Activated naive CD8-positive, alpha-beta T cell treated with anti-CD3 and anti-CD28 coated beads for 36 hours (primary cell): ENCODE results near the gene ASGR2. TPM values are rescaled to one million over a fixed set of nuclear protein-coding genes. Genes with fewer than 3 reads are reported as not detected.
A peak's percentile ranks its signal among the peaks of the same experiment; 100 is the strongest.

Source experiments
- DNase-seq: peaks from one replicate; pipeline ENCODE4 v3.0.0; 2021
- H3K27ac Mint-ChIP-seq: one replicate; pipeline ENCODE4 v1.8.0; 2022; ENCODE audit warnings: mild to moderate bottlenecking, moderate library complexity, mixed read lengths
- H3K27me3 Mint-ChIP-seq: one replicate; pipeline ENCODE4 v1.8.0; 2022; ENCODE audit warnings: mild to moderate bottlenecking, mixed read lengths
- H3K36me3 Mint-ChIP-seq: one replicate; pipeline ENCODE4 v1.8.0; 2021; ENCODE audit warnings: mild to moderate bottlenecking, mixed read lengths
- H3K4me1 Mint-ChIP-seq: one replicate; pipeline ENCODE4 v1.8.0; 2021; ENCODE audit warnings: mixed read lengths
- H3K4me3 Mint-ChIP-seq: one replicate; pipeline ENCODE4 v1.8.0; 2022; ENCODE audit warnings: mild to moderate bottlenecking, moderate library complexity, mixed read lengths
- H3K9me3 Mint-ChIP-seq: one replicate; pipeline ENCODE4 v1.8.0; 2022; ENCODE audit warnings: mixed read lengths
- total RNA-seq, 2 experiments: library from RNA; stranded (reverse); gene quantifications; one replicate each; pipeline ENCODE4 v1.2.3, GENCODE V29; 2021

Gene ASGR2
- total RNA-seq, 2 experiments from 2014 or later = not detected

DNA sequence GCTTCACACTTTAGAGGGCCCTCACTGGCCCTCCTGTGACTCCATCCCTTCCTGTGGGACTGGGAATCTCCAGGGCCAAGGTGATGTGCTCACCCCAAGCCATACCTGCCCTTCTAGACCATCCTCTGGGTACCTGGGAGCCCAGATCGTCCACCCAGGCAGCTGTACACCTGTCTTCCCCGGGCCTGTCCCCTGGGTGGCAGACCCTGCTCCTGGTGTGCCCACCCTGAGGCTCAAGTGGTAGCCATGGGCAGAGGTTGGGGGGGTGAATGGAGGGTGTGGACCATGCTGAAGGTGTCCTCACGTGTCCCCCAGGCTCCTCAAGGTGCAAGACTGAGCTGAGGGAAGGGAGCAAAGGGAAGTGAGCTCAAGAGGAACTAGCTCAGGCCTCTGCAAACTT, 43.9 kb downstream of the ASGR2 start:
- Mint-ChIP-seq H3K4me1 (no peaks in the 10 kb centered on the region), H3K4me3 (no peak overlapping the region), H3K36me3 (peaks cover 6% of the 10 kb centered on the region), H3K27ac (no peak overlapping the region), H3K27me3 (no peaks in the 10 kb centered on the region), H3K9me3 (peaks cover 12% of the 10 kb centered on the region)
- DNase-seq = no peak

DNA sequence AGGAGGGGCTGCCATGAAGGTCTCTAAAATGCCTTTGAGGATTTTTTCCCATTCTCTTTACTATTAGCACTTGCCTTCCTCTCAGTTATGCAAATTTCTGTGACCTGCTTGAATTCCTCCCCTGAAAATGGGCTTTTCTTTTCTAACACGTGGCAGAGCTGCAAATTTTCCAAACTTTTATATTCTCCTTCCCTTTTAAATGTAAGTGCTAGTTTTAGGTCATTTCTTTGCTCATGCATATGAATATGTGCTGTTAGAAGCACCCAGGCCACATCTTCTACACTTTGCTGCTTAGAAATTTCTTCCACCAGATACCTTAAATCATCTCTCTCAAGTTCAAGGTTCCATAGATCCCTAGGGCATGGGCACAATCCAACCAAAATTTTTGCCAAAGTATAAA, 46.4 kb downstream of the ASGR2 start:
- H3K27me3 Mint-ChIP-seq = no peaks in the 10 kb centered on the region
- H3K4me3 Mint-ChIP-seq = no peak overlapping the region
- no peak overlapping the region for H3K27ac Mint-ChIP-seq
- no peak for DNase-seq
- no peaks in the 10 kb centered on the region for H3K4me1 Mint-ChIP-seq
- peaks cover 12% of the 10 kb centered on the region for H3K9me3 Mint-ChIP-seq
- H3K36me3 Mint-ChIP-seq = peaks cover 6% of the 10 kb centered on the region

DNA sequence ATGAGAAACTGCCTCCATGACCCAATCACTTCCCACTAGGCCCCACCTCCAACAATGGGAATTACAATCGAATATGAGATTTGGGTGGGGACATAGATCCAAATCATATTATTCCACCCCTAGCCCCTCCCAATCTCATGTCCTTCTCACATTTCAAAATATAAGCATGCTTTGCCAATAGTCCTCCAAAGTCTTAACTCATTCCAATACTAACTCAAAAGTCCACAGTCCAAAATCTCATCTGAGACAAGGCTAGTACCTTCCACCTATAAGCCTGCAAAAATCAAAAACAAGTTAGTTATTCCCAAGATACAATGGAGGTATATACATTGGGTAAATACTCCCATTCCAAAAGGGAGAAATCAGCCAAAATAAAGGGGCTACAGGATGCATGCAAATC, 47.4 kb downstream of the ASGR2 start:
- H3K27me3 Mint-ChIP-seq = no peaks in the 10 kb centered on the region
- no peaks in the 10 kb centered on the region for H3K4me1 Mint-ChIP-seq
- no peak overlapping the region for H3K4me3 Mint-ChIP-seq

GRCh38 chr17:7064261-7064660, 50.4 kb downstream of the ASGR2 start:
- peaks cover 13% of the 10 kb centered on the region for H3K4me1 Mint-ChIP-seq
- no peaks in the 10 kb centered on the region for H3K27me3 Mint-ChIP-seq
- H3K27ac Mint-ChIP-seq = no peak overlapping the region
- no peak overlapping the region for H3K4me3 Mint-ChIP-seq
- DNase-seq = no peak
- peaks cover 6% of the 10 kb centered on the region for H3K36me3 Mint-ChIP-seq
- H3K9me3 Mint-ChIP-seq = peaks cover 11% of the 10 kb centered on the region

More for the DNA sequence above, 47.4 kb downstream of the ASGR2 start:
- Mint-ChIP-seq H3K36me3 (peaks cover 6% of the 10 kb centered on the region), H3K9me3 (peaks cover 12% of the 10 kb centered on the region), H3K27ac (no peak overlapping the region)
- no peak for DNase-seq

GRCh38 chr17:7063518-7064094, 51.0 kb downstream of the ASGR2 start:
- no peak overlapping the region for H3K27ac Mint-ChIP-seq
- H3K4me1 Mint-ChIP-seq = peaks cover 18% of the 10 kb centered on the region
- no peaks in the 10 kb centered on the region for H3K27me3 Mint-ChIP-seq
- no peak overlapping the region for H3K4me3 Mint-ChIP-seq
- no peak for DNase-seq
- H3K9me3 Mint-ChIP-seq = peaks cover 5% of the 10 kb centered on the region
- H3K36me3 Mint-ChIP-seq = peaks cover 5% of the 10 kb centered on the region

DNA sequence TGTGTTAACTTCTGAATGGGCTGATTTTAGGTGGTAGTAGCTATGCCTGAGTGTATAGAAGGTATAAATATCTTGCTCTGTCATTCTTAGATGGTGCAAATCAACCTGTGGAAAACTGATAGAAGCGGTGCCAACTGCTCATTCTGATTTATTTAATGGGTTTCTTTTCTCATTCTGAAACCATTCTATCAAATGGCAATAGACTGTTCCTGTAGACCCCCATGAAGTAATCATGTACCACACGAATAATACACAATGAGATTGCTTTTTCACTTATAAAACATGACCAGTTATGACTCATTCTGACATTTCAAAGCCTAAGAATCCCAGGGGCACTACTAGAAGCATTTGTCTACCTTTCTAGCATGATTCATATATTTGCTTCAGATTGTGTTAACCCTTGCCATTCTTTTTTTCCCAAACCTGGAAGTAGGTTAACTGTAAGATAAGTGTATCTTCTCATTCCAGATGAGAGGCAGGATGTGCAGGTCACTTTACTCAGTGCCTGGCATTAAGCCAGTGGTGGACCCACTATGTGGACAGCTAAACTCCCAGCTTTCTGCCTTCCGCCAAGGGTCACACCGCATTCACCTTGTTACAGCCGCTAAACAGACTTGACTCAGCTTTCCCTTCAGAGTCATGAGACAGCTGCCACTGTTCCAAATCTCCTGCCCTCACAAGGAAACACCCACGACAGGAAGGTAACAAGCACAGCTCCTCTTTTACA, 54.3 kb downstream of the ASGR2 start:
- no peak overlapping the region for H3K4me3 Mint-ChIP-seq
- H3K27ac Mint-ChIP-seq = peak overlapping the region; percentile 66
- H3K9me3 Mint-ChIP-seq = no peaks in the 10 kb centered on the region
- H3K36me3 Mint-ChIP-seq = no peaks in the 10 kb centered on the region
- no peak for DNase-seq
- H3K27me3 Mint-ChIP-seq = no peaks in the 10 kb centered on the region
- peaks cover 18% of the 10 kb centered on the region for H3K4me1 Mint-ChIP-seq

- DNase-seq = no peak
- no peaks in the 10 kb centered on the region for H3K36me3 Mint-ChIP-seq
- H3K27ac Mint-ChIP-seq = no peak overlapping the region
- H3K9me3 Mint-ChIP-seq = no peaks in the 10 kb centered on the region
- no peak overlapping the region for H3K4me3 Mint-ChIP-seq
- no peaks in the 10 kb centered on the region for H3K27me3 Mint-ChIP-seq
- peaks cover 18% of the 10 kb centered on the region for H3K4me1 Mint-ChIP-seq
Observed at GRCh38 chr17:7058831-7059447, 55.7 kb downstream of the ASGR2 start.

- no peaks in the 10 kb centered on the region for H3K36me3 Mint-ChIP-seq
- H3K27ac Mint-ChIP-seq = no peak overlapping the region
- H3K9me3 Mint-ChIP-seq = no peaks in the 10 kb centered on the region
- peaks cover 17% of the 10 kb centered on the region for H3K4me1 Mint-ChIP-seq
- no peak overlapping the region for H3K4me3 Mint-ChIP-seq
- H3K27me3 Mint-ChIP-seq = no peaks in the 10 kb centered on the region
- no peak for DNase-seq
Observed at GRCh38 chr17:7056386-7056785, 58.2 kb downstream of the ASGR2 start.

Other genes starting within 250 kb of the ASGR2 start
- gene ALOX12, start 118.8 kb downstream of the ASGR2 start, total RNA-seq = not detected
- gene RNASEK, start 102.2 kb downstream of the ASGR2 start, total RNA-seq = 10 to 100 TPM; 90.6 to 98.6 TPM
- 1 to 10 TPM in 1 of 2 experiments, under 1 TPM in 1; 0.85 to 1.0 TPM for gene BCL6B, start 91.8 kb downstream of the ASGR2 start, total RNA-seq
- gene SLC16A13, start 78.8 kb downstream of the ASGR2 start, total RNA-seq = 1 to 10 TPM; 5.2 to 6.2 TPM
- gene SLC16A11, start 70.7 kb downstream of the ASGR2 start, total RNA-seq = 1 to 10 TPM; 1.5 to 1.8 TPM
- not detected for gene CLEC10A, start 34.6 kb downstream of the ASGR2 start, total RNA-seq
- gene ASGR1, start 64.5 kb upstream of the ASGR2 start, total RNA-seq = 1 to 10 TPM; 2.8 to 4.4 TPM
- gene DLG4, start 105.0 kb upstream of the ASGR2 start, total RNA-seq = 1 to 10 TPM; 8.9 to 9.8 TPM
- 100 to 1,000 TPM; 245 to 256 TPM for gene ACADVL, start 105.1 kb upstream of the ASGR2 start, total RNA-seq
- 10 to 100 TPM; 64.4 to 66.5 TPM for gene DVL2, start 119.7 kb upstream of the ASGR2 start, total RNA-seq
- gene PHF23, start 124.6 kb upstream of the ASGR2 start, total RNA-seq = 10 to 100 TPM; 28.1 to 28.8 TPM
- gene GABARAP, start 127.6 kb upstream of the ASGR2 start, total RNA-seq = 100 to 1,000 TPM; 112 to 113 TPM
- 100 to 1,000 TPM; 180 to 191 TPM for gene CTDNEP1, start 136.9 kb upstream of the ASGR2 start, total RNA-seq
- 100 to 1,000 TPM in 1 of 2 experiments, 10 to 100 TPM in 1; 99.0 to 110 TPM for gene ELP5, start 137.4 kb upstream of the ASGR2 start, total RNA-seq
- gene CLDN7, start 147.7 kb upstream of the ASGR2 start, total RNA-seq = 1 to 10 TPM in 1 of 2 experiments, under 1 TPM in 1; 0.90 to 1.6 TPM
- gene SLC2A4, start 166.9 kb upstream of the ASGR2 start, total RNA-seq = under 1 TPM; 0.54 to 0.56 TPM
- under 1 TPM; 0.19 to 0.24 TPM for gene YBX2, start 179.8 kb upstream of the ASGR2 start, total RNA-seq
- 1,000 to 10,000 TPM; 1,429 to 1,492 TPM for gene EIF5A, start 192.8 kb upstream of the ASGR2 start, total RNA-seq
- 10 to 100 TPM; 58.4 to 62.6 TPM for gene GPS2, start 200.5 kb upstream of the ASGR2 start, total RNA-seq
- 10 to 100 TPM; 44.1 to 46.0 TPM for gene NEURL4, start 214.5 kb upstream of the ASGR2 start, total RNA-seq
- 100 to 1,000 TPM; 235 to 238 TPM for gene ACAP1, start 221.7 kb upstream of the ASGR2 start, total RNA-seq
- gene KCTD11, start 237.3 kb upstream of the ASGR2 start, total RNA-seq = 1 to 10 TPM; 4.0 to 4.5 TPM
- gene TMEM95, start 240.3 kb upstream of the ASGR2 start, total RNA-seq = not detected